Colonic mucosa (tissue), 4 donors: ENCODE data around the gene PKN2. TPM values are rescaled to one million over a fixed set of nuclear protein-coding genes. Genes with fewer than 3 reads are reported as not detected.

Source experiments
- DNase-seq: peaks from one replicate; pipeline ENCODE4 v3.0.0-alpha.2; 2020
- H3K27ac ChIP-seq: fragments of 200-600 bp; one replicate; pipeline ENCODE4 v1.8.0; 2021
- H3K27me3 ChIP-seq: fragments of 200-600 bp; one replicate; pipeline ENCODE4 v1.8.0; 2021
- H3K36me3 ChIP-seq: fragments of 200-600 bp; one replicate; pipeline ENCODE4 v1.8.0; 2021
- H3K4me1 ChIP-seq: fragments of 200-600 bp; one replicate; pipeline ENCODE4 v1.8.0; 2021; ENCODE audit warnings: mild to moderate bottlenecking
- H3K4me3 ChIP-seq: fragments of 200-600 bp; one replicate; pipeline ENCODE4 v1.8.0; 2021
- H3K9ac ChIP-seq, 2 donors: one replicate each; pipeline ENCODE4 v1.7.0; 2013; ENCODE audit warnings: control low read depth in 2 of 2, low read depth in 2 of 2, low read length in 2 of 2
- H3K9me3 ChIP-seq: fragments of 200-600 bp; one replicate; pipeline ENCODE4 v1.8.0; 2021
- CTCF ChIP-seq: fragments of 200-600 bp; IDR thresholded peaks from one replicate; pipeline ENCODE4 v1.8.0; 2022; ENCODE audit warnings: antibody characterized with exemption, mild to moderate bottlenecking
- intact Hi-C: fragments of 100-400 bp; cut with DNase I; formaldehyde crosslinking; loops from one replicate; pipeline ENCODE4 v1.14.1; 2022
- total RNA-seq, 2 donors: library from RNA; stranded (reverse); fragmentation: NEBNext Ultra II Directional in 1 of 2; extraction: Animal tissue kit (Norgen Biotek cat#: 25700) in 1 of 2; gene quantifications; one replicate each; pipeline ENCODE4 v1.2.1, GENCODE V29; 2021
- donor health status: healthy.
- donor health status: DM: no; HTN: no; CAD: no.
- donor health status: DM: no; HTN: no; CAD: no.

Gene PKN2
- total RNA-seq, 2 donors from 2014 or later, result 41.1 to 60.5 TPM

DNA sequence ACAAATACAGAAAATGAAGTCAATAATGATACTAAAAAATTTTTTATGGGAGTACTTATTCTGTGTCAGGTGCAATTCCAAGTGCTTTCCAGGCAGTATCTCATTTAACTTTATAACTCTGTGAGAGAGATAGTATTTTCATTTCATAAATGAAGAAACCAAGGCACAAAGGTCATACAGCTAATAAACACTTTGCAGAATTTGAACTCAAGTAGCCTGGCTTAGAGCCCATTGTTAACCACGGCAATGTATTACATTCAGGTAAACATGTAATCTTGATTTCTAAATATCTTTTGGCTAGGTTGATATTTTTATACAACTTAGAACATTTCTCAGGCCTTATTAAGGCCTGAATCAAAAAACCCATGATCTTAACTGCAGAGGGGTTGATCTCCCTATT is 28.9 kb upstream of the PKN2 start:
- no peaks in the 10 kb centered on the region for H3K36me3 ChIP-seq
- TF ChIP-seq CTCF, result no peak
- no peaks in the 10 kb centered on the region for H3K4me1 ChIP-seq
- H3K9ac ChIP-seq, result no peak overlapping the region
- H3K27me3 ChIP-seq, result no peaks in the 10 kb centered on the region
- H3K27ac ChIP-seq, result no peak overlapping the region
- H3K4me3 ChIP-seq, result no peak overlapping the region
- intact Hi-C loops, result loop anchor here (10.0 kb wide), 1 partner anchor 220 kb away; no protein-coding TSS in a partner anchor
- no peaks in the 10 kb centered on the region for H3K9me3 ChIP-seq
- no peak for DNase-seq

- Histone ChIP-seq H3K36me3 (no peaks in the 10 kb centered on the region), H3K27me3 (no peaks in the 10 kb centered on the region), H3K9ac (no peak overlapping the region), H3K27ac (no peak overlapping the region), H3K4me1 (no peaks in the 10 kb centered on the region), H3K4me3 (no peak overlapping the region), H3K9me3 (no peaks in the 10 kb centered on the region)
- TF ChIP-seq CTCF, result peak; percentile 82
- intact Hi-C loops, result loop anchor here (10.0 kb wide), 1 partner anchor 219 kb away; no protein-coding TSS in a partner anchor
- DNase-seq, result no peak
Measured at GRCh38 chr1:88655685-88656299, 28.3 kb upstream of the PKN2 start.

GRCh38 chr1:88658419-88658818 is 25.7 kb upstream of the PKN2 start:
- Histone ChIP-seq H3K36me3 (no peaks in the 10 kb centered on the region), H3K9me3 (no peaks in the 10 kb centered on the region), H3K4me1 (no peaks in the 10 kb centered on the region), H3K27me3 (no peaks in the 10 kb centered on the region), H3K27ac (no peak overlapping the region), H3K4me3 (no peak overlapping the region), H3K9ac (no peak overlapping the region)
- DNase-seq, result no peak
- TF ChIP-seq CTCF, result no peak
- intact Hi-C loops, result loop anchor here (10.0 kb wide), 1 partner anchor 216 kb away; no protein-coding TSS in a partner anchor

- TF ChIP-seq CTCF, result no peak
- Histone ChIP-seq H3K36me3 (no peaks in the 10 kb centered on the region), H3K9me3 (no peaks in the 10 kb centered on the region), H3K27me3 (no peaks in the 10 kb centered on the region), H3K27ac (no peak overlapping the region), H3K4me1 (no peaks in the 10 kb centered on the region), H3K4me3 (no peak overlapping the region), H3K9ac (no peak overlapping the region)
- intact Hi-C loops, result loop anchor here (10.0 kb wide), 1 partner anchor 215 kb away; no protein-coding TSS in a partner anchor
- no peak for DNase-seq
Measured at GRCh38 chr1:88659552-88659951, 24.5 kb upstream of the PKN2 start.

DNA sequence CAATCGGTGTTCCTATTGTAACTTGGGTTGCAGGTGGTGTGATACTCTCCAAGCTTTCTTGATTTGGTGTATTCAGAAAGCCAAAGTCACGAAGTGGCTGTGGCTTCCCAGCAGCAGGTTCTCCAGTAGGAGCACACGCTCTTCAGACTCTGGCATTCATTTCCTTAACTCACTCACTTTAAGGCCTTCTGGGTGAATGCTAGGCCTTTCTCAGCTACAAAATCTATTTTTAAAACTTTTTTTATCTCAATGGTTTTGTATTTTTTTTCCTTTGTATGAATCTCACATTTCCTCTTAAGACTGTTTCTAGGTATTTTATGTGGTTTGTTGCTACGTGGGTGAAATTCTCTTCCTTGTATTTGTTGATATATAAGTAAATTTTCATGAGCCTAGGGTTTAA is 22.9 kb upstream of the PKN2 start:
- intact Hi-C loops, result no loop called here
- H3K36me3 ChIP-seq, result no peaks in the 10 kb centered on the region
- no peak overlapping the region for H3K9ac ChIP-seq
- no peak overlapping the region for H3K4me3 ChIP-seq
- no peaks in the 10 kb centered on the region for H3K27me3 ChIP-seq
- H3K9me3 ChIP-seq, result no peaks in the 10 kb centered on the region
- no peak overlapping the region for H3K27ac ChIP-seq
- H3K4me1 ChIP-seq, result no peaks in the 10 kb centered on the region
- TF ChIP-seq CTCF, result no peak
- no peak for DNase-seq
